IPS-20b (cell line): ENCODE data around the gene LAMB1.
"Not testable (repeated sequence)": the region's sequence is repeated elsewhere in the genome, so short reads cannot be mapped to it uniquely, and the experiment has no call there.

Source experiments
- H3K27ac ChIP-seq: one replicate; pipeline ENCODE4 v1.5.1; 2013; ENCODE audit warnings: low read length
- H3K27me3 ChIP-seq: 2 replicates; pipeline ENCODE4 v1.6.1; 2013; ENCODE audit warnings: mild to moderate bottlenecking, low read length, inconsistent platforms; ENCODE audit not compliant: insufficient read depth
- H3K36me3 ChIP-seq: 2 replicates; pipeline ENCODE4 v1.6.1; 2013; ENCODE audit warnings: low read depth, mild to moderate bottlenecking, inconsistent platforms, low read length, moderate library complexity; ENCODE audit not compliant: insufficient read depth
- H3K4me1 ChIP-seq: 2 replicates; pipeline ENCODE4 v1.6.1; 2013; ENCODE audit warnings: mild to moderate bottlenecking, control low read depth, inconsistent platforms, low read length, moderate library complexity; ENCODE audit not compliant: insufficient read depth
- H3K4me3 ChIP-seq: 2 replicates; pipeline ENCODE4 v1.5.1; 2013; ENCODE audit warnings: mild to moderate bottlenecking, low read length, inconsistent platforms
- H3K9ac ChIP-seq: 2 replicates; pipeline ENCODE4 v1.6.1; 2013; ENCODE audit warnings: low read depth, mild to moderate bottlenecking, inconsistent platforms, low read length, moderate library complexity
- H3K9me3 ChIP-seq: 2 replicates; pipeline ENCODE4 v1.6.1; 2013; ENCODE audit warnings: mild to moderate bottlenecking, low read depth, low read length, inconsistent platforms; ENCODE audit not compliant: insufficient read depth

Gene LAMB1

DNA sequence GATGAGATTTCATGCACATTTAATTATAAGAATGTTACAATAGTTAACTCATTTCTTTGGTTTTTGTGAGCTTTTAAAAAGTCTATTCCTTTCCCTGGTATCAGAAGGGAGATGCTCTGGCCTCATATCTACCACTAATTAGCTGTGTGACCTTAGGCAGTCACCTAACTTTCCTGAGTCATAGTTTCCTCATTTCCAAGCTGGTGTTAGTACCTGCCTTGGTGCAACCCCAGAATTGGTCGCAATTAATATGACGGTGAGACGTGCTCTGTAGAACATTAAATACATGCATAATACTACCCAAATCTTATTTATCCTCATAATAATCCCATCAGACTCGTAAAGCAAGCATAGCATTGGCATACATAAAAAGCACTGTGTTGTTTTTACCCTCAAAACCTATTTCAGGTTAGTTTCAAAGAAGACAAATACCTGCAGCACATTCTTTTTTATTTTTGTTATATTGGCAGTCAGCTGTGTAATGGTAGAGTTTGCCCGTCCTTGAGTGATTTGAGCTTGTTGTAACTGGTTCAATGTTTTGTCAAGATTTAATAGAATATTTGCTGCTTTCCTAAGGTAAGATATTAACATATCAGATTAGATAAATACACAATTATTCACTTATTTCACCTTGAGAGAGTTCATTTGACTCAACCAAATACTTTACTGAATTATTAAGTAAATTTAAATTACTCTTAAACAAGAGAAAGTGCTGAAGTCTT lies 31.0 kb upstream of the LAMB1 start:
- H3K4me1 ChIP-seq = peaks cover 7% of the 10 kb centered on the region; the same call in 1 of the 2 replicates
- no peaks in the 10 kb centered on the region for H3K27me3 ChIP-seq
- H3K27ac ChIP-seq = no peak overlapping the region
- H3K9me3 ChIP-seq = no peaks in the 10 kb centered on the region
- H3K36me3 ChIP-seq = no peaks in the 10 kb centered on the region
- no peak overlapping the region for H3K4me3 ChIP-seq
- no peak overlapping the region for H3K9ac ChIP-seq

DNA sequence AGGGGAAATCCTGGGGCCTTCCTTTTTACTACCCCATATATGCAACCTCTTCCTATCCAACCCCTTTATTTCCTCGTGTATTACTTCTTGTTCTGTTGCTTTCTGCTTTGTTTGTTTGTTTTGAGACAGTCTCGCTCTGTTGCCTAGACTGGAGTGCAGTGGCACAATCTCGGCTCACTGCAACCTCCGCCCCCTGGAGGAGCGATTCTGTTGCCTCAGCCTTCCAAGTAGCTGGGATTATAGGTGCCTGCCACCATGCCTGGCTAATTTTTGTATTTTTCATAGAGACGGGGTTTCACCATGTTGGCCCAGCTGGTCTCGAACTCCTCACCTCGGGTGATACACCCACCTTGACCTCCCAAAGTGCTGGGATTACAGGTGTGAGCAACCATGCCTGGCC lies 30.3 kb upstream of the LAMB1 start:
- not testable (repeated sequence) for H3K9me3 ChIP-seq, H3K4me3 ChIP-seq, H3K36me3 ChIP-seq, H3K27me3 ChIP-seq, H3K4me1 ChIP-seq, H3K9ac ChIP-seq, H3K27ac ChIP-seq

DNA sequence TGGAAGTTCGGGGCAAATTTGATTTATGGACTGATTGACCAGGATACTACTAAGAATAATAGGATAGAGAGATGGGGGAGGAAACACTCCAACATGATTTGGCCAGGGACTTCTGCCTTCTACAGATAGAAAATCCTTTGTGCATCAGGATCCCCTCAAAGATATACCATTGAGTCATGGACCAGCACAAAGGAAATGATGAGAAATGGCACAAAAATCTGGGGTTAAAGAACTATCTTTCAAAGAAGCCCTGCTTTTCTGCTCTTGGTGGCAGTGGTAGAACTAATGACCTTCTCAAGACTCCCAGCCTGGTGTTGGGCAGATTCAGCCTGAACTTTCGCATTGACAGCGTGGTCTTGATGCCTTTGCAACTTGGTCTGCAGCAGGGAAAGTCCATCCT lies 27.6 kb upstream of the LAMB1 start:
- H3K36me3 ChIP-seq = no peaks in the 10 kb centered on the region
- H3K4me1 ChIP-seq = peaks cover 7% of the 10 kb centered on the region; the same call in 1 of the 2 replicates
- H3K9me3 ChIP-seq = no peaks in the 10 kb centered on the region
- no peaks in the 10 kb centered on the region for H3K27me3 ChIP-seq
- no peak overlapping the region for H3K27ac ChIP-seq
- H3K4me3 ChIP-seq = no peak overlapping the region
- H3K9ac ChIP-seq = no peak overlapping the region

DNA sequence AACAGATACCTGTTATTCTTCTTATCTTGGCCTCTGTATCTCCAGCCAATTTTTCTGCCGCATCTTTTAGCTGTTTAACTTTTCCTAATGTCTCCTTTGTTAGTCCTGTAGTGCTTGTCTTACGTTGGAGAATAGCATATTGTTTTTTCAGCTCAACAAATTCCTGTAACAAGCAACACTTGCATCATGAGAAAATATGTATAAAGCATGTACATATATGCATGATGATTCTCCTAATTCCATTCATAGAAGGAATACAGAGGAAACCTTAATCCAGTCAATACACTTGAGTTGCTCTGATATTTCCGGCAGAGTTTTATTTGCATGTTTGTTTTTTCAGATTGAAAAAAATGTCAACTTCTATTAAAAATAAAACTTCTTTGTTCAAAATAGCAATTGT lies 26.1 kb upstream of the LAMB1 start:
- no peaks in the 10 kb centered on the region for H3K36me3 ChIP-seq
- H3K4me3 ChIP-seq = no peak overlapping the region
- no peaks in the 10 kb centered on the region for H3K27me3 ChIP-seq
- H3K27ac ChIP-seq = no peak overlapping the region
- no peaks in the 10 kb centered on the region for H3K9me3 ChIP-seq
- no peak overlapping the region for H3K9ac ChIP-seq
- H3K4me1 ChIP-seq = peaks cover 4% of the 10 kb centered on the region; the same call in 1 of the 2 replicates

DNA sequence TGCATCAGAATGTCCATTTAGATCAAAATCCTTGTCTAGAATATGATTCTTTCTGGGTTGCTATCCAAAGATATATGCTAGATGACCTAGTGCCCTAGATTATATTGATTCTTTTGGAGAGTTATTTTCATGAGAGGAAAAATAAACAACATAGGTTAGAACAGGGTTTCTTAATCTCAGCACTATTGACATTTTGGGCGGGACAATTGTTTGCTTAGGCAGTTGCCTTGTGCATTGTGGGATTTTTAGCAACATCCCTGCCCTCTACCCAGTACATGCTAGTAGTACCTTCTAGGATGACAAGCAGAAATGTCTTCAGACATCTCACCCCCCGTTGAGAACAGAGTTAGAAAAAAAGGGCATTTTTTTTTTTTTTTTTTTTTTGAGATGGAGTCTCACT lies 25.1 kb upstream of the LAMB1 start:
- Histone ChIP-seq H3K4me1 (no peaks in the 10 kb centered on the region), H3K4me3 (no peak overlapping the region), H3K27ac (no peak overlapping the region), H3K9ac (no peak overlapping the region), H3K27me3 (no peaks in the 10 kb centered on the region), H3K36me3 (no peaks in the 10 kb centered on the region), H3K9me3 (no peaks in the 10 kb centered on the region)

DNA sequence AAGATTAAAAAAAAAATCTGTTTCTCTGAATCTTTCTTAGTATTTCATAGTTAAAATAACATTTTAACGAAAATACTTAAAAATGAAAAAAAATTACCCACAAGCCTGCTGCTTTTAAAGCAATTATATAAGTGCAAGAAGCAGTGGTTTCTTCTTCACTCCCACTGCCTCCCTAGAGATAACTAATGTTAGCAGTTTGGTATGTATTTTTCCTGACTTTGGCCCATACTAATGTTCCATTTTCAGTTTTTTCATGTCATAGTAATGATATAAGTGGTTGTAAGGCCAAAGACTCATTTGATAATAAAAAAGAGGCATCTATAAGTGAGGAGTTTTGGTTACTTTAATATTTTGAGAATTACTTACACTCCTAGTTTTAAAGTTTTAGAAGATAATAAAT lies 24.3 kb upstream of the LAMB1 start:
- Histone ChIP-seq H3K9me3 (no peaks in the 10 kb centered on the region), H3K4me1 (no peaks in the 10 kb centered on the region), H3K4me3 (no peak overlapping the region), H3K27ac (no peak overlapping the region), H3K27me3 (no peaks in the 10 kb centered on the region), H3K36me3 (no peaks in the 10 kb centered on the region), H3K9ac (no peak overlapping the region)

DNA sequence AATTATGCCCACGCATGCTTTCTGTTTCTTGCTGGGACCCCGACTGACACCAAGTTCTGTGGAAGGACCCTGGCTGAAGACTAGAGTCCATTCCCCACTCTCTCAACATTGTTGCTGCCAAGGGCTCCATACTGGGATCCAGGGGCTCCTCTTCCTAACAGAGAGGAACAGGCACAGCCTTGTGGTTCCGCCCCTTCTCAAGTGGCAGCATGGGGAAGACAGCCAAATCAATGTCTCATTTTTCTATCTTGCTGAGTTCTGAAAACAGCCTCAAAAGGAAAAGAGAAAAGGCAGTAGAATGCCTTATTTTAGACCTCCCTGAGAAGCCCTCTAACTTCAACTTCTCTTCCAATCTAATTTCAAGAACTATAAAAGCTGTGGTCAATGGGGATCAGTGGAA lies 23.7 kb upstream of the LAMB1 start:
- no peak overlapping the region for H3K9ac ChIP-seq
- no peaks in the 10 kb centered on the region for H3K27me3 ChIP-seq
- no peaks in the 10 kb centered on the region for H3K36me3 ChIP-seq
- H3K9me3 ChIP-seq = no peaks in the 10 kb centered on the region
- no peaks in the 10 kb centered on the region for H3K4me1 ChIP-seq
- no peak overlapping the region for H3K27ac ChIP-seq
- no peak overlapping the region for H3K4me3 ChIP-seq

DNA sequence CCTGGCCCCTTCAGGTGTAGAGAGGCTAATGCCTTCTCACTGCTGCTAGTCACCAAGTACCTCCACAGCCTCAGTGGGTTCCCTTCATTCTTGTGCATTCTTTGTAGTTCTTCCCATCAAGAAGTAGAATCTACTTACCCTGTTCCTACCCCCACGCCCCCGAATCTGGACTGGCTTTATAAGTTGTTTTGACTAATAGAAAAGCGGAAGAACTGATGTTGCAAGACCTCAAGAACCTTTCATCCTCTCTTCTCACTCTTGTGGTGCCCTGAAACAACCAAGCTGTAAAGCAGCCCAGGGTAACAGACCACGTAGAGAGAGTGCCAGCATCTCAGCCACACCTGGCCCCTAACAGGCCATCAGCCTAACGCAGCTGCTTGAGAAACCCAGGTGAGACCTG lies 23.2 kb upstream of the LAMB1 start:
- H3K9me3 ChIP-seq = no peaks in the 10 kb centered on the region
- no peaks in the 10 kb centered on the region for H3K36me3 ChIP-seq
- no peaks in the 10 kb centered on the region for H3K27me3 ChIP-seq
- H3K4me3 ChIP-seq = no peak overlapping the region
- no peak overlapping the region for H3K9ac ChIP-seq
- no peak overlapping the region for H3K27ac ChIP-seq
- H3K4me1 ChIP-seq = no peaks in the 10 kb centered on the region

DNA sequence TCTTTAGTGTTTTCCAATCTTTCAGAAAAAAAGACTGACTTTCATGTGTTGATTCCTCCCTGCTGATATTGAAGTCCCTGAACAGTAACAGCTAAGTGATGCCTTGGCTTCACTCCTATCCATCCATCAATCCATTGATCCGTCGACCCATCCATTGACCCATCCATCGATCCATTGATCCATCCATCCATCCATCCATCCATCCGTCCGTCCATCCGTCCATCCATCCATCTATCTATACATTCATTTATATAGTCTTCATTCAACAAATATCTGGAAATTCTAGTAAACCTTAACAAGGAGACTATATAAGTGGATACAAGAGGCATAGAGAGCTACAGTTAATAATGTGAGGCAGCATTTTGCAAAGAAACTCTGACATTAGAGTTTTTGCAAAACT lies 21.6 kb upstream of the LAMB1 start:
- Histone ChIP-seq H3K9ac (no peak overlapping the region), H3K36me3 (no peaks in the 10 kb centered on the region), H3K27me3 (no peaks in the 10 kb centered on the region), H3K9me3 (no peaks in the 10 kb centered on the region), H3K4me1 (no peaks in the 10 kb centered on the region), H3K4me3 (no peak overlapping the region), H3K27ac (no peak overlapping the region)

DNA sequence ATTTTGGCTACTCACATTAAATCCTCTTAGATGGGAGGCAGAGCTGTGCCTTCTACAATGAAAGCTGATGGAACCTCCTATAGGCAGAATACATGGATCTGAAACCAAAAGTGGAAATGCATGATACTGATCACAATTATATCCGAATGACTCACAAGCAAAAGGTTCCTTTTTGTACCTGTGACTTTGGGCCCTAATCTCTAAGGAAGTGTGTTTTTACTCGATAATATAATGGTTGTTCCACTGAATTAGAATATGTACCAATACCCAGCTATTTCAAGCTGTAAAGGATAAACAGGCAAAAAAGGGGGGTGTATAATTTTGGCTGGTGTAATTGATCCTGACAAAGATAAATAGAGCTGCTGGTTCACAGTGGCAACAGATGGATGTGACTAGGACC lies 17.6 kb upstream of the LAMB1 start:
- no peak overlapping the region for H3K27ac ChIP-seq
- H3K27me3 ChIP-seq = no peaks in the 10 kb centered on the region
- H3K9ac ChIP-seq = no peak overlapping the region
- no peaks in the 10 kb centered on the region for H3K36me3 ChIP-seq
- H3K4me3 ChIP-seq = no peak overlapping the region
- H3K9me3 ChIP-seq = no peaks in the 10 kb centered on the region
- H3K4me1 ChIP-seq = no peaks in the 10 kb centered on the region

DNA sequence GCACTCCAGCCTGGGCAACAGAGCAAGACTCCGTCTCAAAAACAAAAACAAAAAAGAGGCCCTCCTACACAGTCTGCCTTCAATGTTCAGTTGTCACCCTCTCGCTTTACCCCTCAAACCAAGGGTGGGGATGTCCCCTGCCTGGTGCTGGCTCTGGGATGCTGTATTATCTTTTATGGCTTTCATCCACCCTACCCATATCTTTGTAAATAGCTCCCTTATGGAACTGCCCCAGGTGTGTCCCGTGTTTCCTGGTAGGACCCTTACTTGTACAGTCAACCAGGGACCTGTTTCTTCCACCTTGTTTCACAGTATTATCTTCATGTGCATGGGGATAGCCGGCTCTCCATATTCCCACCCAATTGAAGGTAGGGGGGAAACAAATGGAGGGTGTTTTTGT lies 15.7 kb upstream of the LAMB1 start:
- no peaks in the 10 kb centered on the region for H3K4me1 ChIP-seq

DNA sequence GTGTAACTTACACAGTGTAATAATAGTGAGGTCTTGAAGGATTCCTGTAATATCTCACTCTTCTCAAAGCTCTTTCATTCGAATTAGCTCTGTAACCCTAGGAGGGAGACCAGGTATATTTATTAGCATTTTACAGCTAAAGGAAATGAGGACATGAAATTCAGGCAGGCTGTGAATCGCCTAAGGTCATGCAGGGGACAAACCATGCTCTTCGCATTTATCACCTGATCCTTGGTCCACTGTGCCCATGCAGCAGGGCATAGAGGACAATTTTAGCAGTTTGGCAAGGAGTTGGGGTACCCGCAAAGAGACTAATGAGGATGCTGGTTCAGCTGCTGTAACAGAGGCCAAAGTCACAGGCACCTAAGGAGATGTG lies 14.8 kb upstream of the LAMB1 start:
- Histone ChIP-seq H3K4me1 (no peaks in the 10 kb centered on the region), H3K9ac (no peak overlapping the region), H3K4me3 (no peak overlapping the region), H3K9me3 (no peaks in the 10 kb centered on the region), H3K27ac (no peak overlapping the region), H3K27me3 (no peaks in the 10 kb centered on the region), H3K36me3 (no peaks in the 10 kb centered on the region)

More for the DNA sequence above, 15.7 kb upstream of the LAMB1 start:
- H3K4me3 ChIP-seq = no peak overlapping the region
- no peak overlapping the region for H3K27ac ChIP-seq
- no peak overlapping the region for H3K9ac ChIP-seq
- no peaks in the 10 kb centered on the region for H3K27me3 ChIP-seq
- no peaks in the 10 kb centered on the region for H3K36me3 ChIP-seq
- no peaks in the 10 kb centered on the region for H3K9me3 ChIP-seq
